DOHH2 (cell line): ENCODE data around the gene ADAMTSL1.

Experiments
- H3F3A ChIP-seq: fragments of 200-600 bp; sonication (generic), shearing (Covaris generic); 2 replicates; pipeline ENCODE4 v1.6.0; 2016; ENCODE audit warnings: antibody characterized with exemption, mild to moderate bottlenecking; ENCODE audit not compliant: control insufficient read depth, insufficient read depth
- H3K27ac ChIP-seq: fragments of 200-600 bp; sonication (generic); 2 replicates; pipeline ENCODE4 v1.5.1; 2014; ENCODE audit warnings: low read depth, mild to moderate bottlenecking, low read length, moderate library complexity
- H3K27me3 ChIP-seq: fragments of 200-600 bp; sonication (generic); 2 replicates; pipeline ENCODE4 v1.6.1; 2014; ENCODE audit warnings: mild to moderate bottlenecking, low read length, mixed read lengths; ENCODE audit not compliant: control insufficient read depth
- H3K36me3 ChIP-seq: fragments of 200-600 bp; sonication (generic); 2 replicates; pipeline ENCODE4 v1.6.1; 2014; ENCODE audit warnings: mild to moderate bottlenecking, low read length, moderate library complexity, mixed read lengths; ENCODE audit not compliant: control insufficient read depth
- H3K4me1 ChIP-seq: fragments of 200-600 bp; sonication (generic); 2 replicates; pipeline ENCODE4 v1.6.1; 2014; ENCODE audit warnings: mild to moderate bottlenecking, low read length, mixed read lengths; ENCODE audit not compliant: control insufficient read depth
- H3K4me2 ChIP-seq: fragments of 200-600 bp; sonication (generic); 2 replicates; pipeline ENCODE4 v1.6.0; 2014; ENCODE audit warnings: mild to moderate bottlenecking, low read length, moderate library complexity
- H3K4me3 ChIP-seq: fragments of 200-600 bp; sonication (generic); 2 replicates; pipeline ENCODE4 v1.5.1; 2014; ENCODE audit warnings: mild to moderate bottlenecking, low read length, mixed read lengths
- H3K79me2 ChIP-seq: fragments of 200-600 bp; sonication (generic); 2 replicates; pipeline ENCODE4 v1.6.1; 2014; ENCODE audit warnings: mild to moderate bottlenecking, low read length, mixed read lengths; ENCODE audit not compliant: control insufficient read depth
- H3K9me2 ChIP-seq: fragments of 200-600 bp; sonication (generic); replicated peaks from 2 replicates; pipeline ENCODE4 v1.6.1; 2014; ENCODE audit warnings: mild to moderate bottlenecking, low read length, mixed read lengths; ENCODE audit not compliant: control insufficient read depth
- H3K9me3 ChIP-seq: fragments of 200-600 bp; sonication (generic); 2 replicates; pipeline ENCODE4 v1.6.1; 2014; ENCODE audit warnings: antibody characterized with exemption, low read length, mixed read lengths; ENCODE audit not compliant: control insufficient read depth, insufficient read depth
- H4K20me1 ChIP-seq: fragments of 200-600 bp; sonication (generic); 2 replicates; pipeline ENCODE4 v1.6.0; 2014; ENCODE audit warnings: low read depth, mild to moderate bottlenecking, antibody characterized with exemption, low read length, moderate library complexity; ENCODE audit not compliant: control insufficient read depth, insufficient read depth
- CTCF ChIP-seq: fragments of 200-600 bp; sonication (generic); IDR thresholded peaks from one replicate; pipeline ENCODE4 v1.5.1; 2014; ENCODE audit warnings: antibody characterized with exemption, mild to moderate bottlenecking, low read depth, low read length; ENCODE audit not compliant: poor library complexity, severe bottlenecking
- EZH2phosphoT487 ChIP-seq: fragments of 200-600 bp; sonication (generic); IDR thresholded peaks from 2 replicates; pipeline ENCODE4 v1.6.1; 2017; ENCODE audit warnings: borderline replicate concordance, mild to moderate bottlenecking, antibody characterized with exemption, low read length, moderate library complexity, mixed read lengths

The ADAMTSL1 gene

GRCh38 chr9:18549772-18550171, 75.8 kb downstream of the ADAMTSL1 start:
- TF ChIP-seq EZH2phosphoT487 (no peak), CTCF (no peak)
- no peaks in the 10 kb centered on the region for H3K27me3 ChIP-seq
- no peak overlapping the region for H3K27ac ChIP-seq
- H3K36me3 ChIP-seq = no peaks in the 10 kb centered on the region
- H3K9me3 ChIP-seq = no peaks in the 10 kb centered on the region
- no peaks in the 10 kb centered on the region for H3F3A ChIP-seq
- no peak overlapping the region for H3K4me3 ChIP-seq
- H3K79me2 ChIP-seq = no peaks in the 10 kb centered on the region
- H4K20me1 ChIP-seq = no peaks in the 10 kb centered on the region
- H3K9me2 ChIP-seq = no peaks in the 10 kb centered on the region; the same call in 1 of the 2 replicates
- no peak overlapping the region for H3K4me2 ChIP-seq
- H3K4me1 ChIP-seq = no peaks in the 10 kb centered on the region

- no peaks in the 10 kb centered on the region for H4K20me1 ChIP-seq
- no peaks in the 10 kb centered on the region for H3F3A ChIP-seq
- H3K36me3 ChIP-seq = no peaks in the 10 kb centered on the region
- no peak overlapping the region for H3K27ac ChIP-seq
- no peak overlapping the region for H3K4me3 ChIP-seq
- H3K9me2 ChIP-seq = no peaks in the 10 kb centered on the region; the same call in 1 of the 2 replicates
- H3K27me3 ChIP-seq = no peaks in the 10 kb centered on the region
- H3K4me1 ChIP-seq = no peaks in the 10 kb centered on the region
- no peak overlapping the region for H3K4me2 ChIP-seq
- no peak for TF ChIP-seq EZH2phosphoT487
- TF ChIP-seq CTCF = no peak
- H3K9me3 ChIP-seq = no peaks in the 10 kb centered on the region
- no peaks in the 10 kb centered on the region for H3K79me2 ChIP-seq
These were observed 76.3 kb downstream of the ADAMTSL1 start for GRCh38 chr9:18550286-18550685.

- H4K20me1 ChIP-seq = no peaks in the 10 kb centered on the region
- H3K79me2 ChIP-seq = no peaks in the 10 kb centered on the region
- TF ChIP-seq EZH2phosphoT487 = no peak
- no peak for TF ChIP-seq CTCF
- no peak overlapping the region for H3K27ac ChIP-seq
- no peak overlapping the region for H3K4me3 ChIP-seq
- H3K4me2 ChIP-seq = no peak overlapping the region
- no peaks in the 10 kb centered on the region for H3F3A ChIP-seq
- H3K27me3 ChIP-seq = no peaks in the 10 kb centered on the region
- H3K4me1 ChIP-seq = no peaks in the 10 kb centered on the region
- H3K9me2 ChIP-seq = no peaks in the 10 kb centered on the region
- no peaks in the 10 kb centered on the region for H3K9me3 ChIP-seq
- no peaks in the 10 kb centered on the region for H3K36me3 ChIP-seq
These were observed 80.3 kb downstream of the ADAMTSL1 start for GRCh38 chr9:18554244-18554643.
